ENCODE measurements around the gene DHPS. TPM values are rescaled to one million over a fixed set of nuclear protein-coding genes. Genes with fewer than 3 reads are reported as not detected.

The DHPS gene
- total RNA-seq, 2 donors from 2014 or later: 127 to 148 TPM

DNA sequence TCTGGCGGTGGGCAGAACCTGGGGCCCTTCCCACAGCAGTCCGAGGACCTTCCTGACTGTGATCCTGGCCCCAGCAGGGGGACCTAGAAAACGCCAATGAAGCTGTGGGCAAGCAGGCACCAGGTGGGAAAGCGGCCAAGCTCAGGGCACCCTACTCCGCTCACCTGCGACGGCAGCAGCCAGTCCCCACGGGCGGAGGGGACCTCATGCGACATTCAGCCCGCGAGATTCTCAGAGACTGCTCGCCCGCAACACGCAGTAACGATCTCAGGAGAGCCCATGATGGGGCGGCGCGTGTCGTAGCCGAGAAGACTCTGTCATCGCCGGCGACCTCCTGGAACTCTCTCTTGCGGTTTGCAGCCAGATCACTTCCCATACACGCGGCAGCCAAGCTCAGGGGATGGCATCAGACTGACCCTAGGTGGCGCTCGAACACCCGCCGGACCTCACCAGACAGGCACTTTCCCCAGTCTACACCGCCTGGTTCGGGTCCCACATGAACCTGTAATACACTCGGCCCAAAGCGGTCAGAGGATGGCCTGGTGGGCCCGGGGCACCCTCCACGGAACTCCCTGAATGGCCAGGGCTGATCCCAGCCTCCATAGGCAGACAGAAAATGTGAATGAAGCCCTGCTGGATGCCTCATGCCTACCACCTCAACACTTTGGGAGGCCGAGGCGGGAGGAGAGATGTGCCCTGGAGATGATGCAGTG is 41.6 kb downstream of the DHPS start:
- peak overlapping the region; percentile 71 for H3K4me3 Mint-ChIP-seq
- H3K36me3 Mint-ChIP-seq: no peaks in the 10 kb centered on the region

DNA sequence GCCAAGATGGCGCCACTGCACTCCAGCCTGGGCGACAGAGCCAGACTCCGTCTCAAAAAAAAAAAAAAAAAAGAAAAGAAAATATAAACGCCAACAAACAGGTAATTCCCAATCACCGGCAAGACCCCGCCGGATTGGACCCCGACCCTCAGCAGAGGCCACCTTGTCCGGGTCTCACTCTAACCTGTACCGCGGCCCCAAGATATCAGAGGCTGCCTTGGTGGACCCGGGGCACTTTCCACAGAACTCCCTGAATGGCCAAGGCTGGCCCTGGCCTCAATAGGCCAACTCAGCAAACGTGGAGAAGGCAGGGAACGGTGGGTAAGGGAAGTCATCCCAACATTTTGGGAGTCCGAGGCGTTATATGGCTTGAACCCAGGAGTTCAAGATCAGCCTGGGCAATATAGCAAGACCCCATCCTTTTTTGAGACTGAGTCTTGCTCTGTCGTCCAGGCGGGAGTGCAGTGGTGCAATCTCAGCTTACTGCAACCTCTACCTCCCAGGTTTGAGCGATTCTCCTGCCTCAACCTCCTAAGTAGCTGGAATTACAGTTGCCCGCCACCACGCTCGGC is 43.0 kb downstream of the DHPS start:
- no peak for DNase-seq (ENCODE audit: low spot score)
- H3K36me3 Mint-ChIP-seq: no peaks in the 10 kb centered on the region
- H3K4me3 Mint-ChIP-seq: no peak overlapping the region
- H3K9me3 Mint-ChIP-seq: no peaks in the 10 kb centered on the region
- no peak for ATAC-seq
- no peaks in the 10 kb centered on the region for H3K27me3 Mint-ChIP-seq
- peaks cover 9 to 13% of the 10 kb centered on the region in 2 donors for H3K4me1 Mint-ChIP-seq (ENCODE audit: low read depth in 2 of 2)
- no peak overlapping the region for H3K27ac Mint-ChIP-seq

More for the DNA sequence above, 41.6 kb downstream of the DHPS start:
- peak overlapping the region; percentile 57 for H3K27ac Mint-ChIP-seq
- H3K9me3 Mint-ChIP-seq: no peaks in the 10 kb centered on the region
- DNase-seq (ENCODE audit: low spot score) (peak; percentile 91), ATAC-seq (peak; percentile 96 to 97)
- H3K4me1 Mint-ChIP-seq (ENCODE audit: low read depth in 2 of 2): peaks cover 9 to 11% of the 10 kb centered on the region in 2 donors
- no peaks in the 10 kb centered on the region for H3K27me3 Mint-ChIP-seq

DNA sequence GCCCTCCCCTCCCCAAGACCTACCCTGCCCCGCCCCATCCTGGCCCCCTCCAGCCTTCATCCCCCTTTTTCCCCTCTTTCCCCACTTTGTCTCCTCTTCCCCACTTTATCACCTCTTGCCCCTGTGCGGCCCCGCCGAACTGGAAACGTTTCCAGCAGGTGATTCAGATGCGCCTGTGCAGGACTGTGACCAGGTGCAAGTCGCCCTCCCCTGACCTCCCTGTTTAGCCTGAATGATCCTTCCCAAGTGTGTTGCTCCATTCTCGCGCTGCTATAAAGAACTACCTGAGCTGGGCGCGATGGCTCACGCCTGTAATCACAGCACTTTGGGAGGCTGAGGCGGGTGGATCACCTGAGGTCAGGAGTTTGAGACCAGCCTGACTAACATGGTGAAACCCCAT is 45.0 kb downstream of the DHPS start:
- Mint-ChIP-seq H3K27ac (no peak overlapping the region), H3K27me3 (no peaks in the 10 kb centered on the region), H3K9me3 (no peaks in the 10 kb centered on the region), H3K4me3 (no peak overlapping the region), H3K36me3 (no peaks in the 10 kb centered on the region), H3K4me1 (ENCODE audit: low read depth in 2 of 2) (peaks cover 9 to 13% of the 10 kb centered on the region in 2 donors)
- ATAC-seq: no peak
- no peak for DNase-seq (ENCODE audit: low spot score)

DNA sequence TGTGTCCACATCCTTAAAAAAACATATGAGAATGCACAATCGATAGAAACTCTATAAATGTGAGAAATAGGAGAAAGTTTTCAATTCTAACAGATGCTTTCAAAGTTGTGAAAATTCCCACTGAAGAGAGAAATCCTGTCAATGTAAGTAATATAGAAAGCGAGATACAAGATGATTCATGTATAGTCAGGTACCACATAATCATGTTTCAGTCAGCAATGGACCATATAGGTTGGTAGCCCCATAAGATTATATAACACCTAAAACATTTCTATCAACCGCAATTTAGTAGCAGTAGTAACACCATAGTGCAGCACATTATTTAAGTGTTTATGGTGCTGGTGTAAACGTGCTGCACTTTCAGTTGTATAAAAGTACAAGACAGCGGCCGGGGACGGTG is 52.5 kb downstream of the DHPS start:
- Mint-ChIP-seq H3K27me3 (no peaks in the 10 kb centered on the region), H3K4me3 (no peak overlapping the region), H3K27ac (no peak overlapping the region), H3K36me3 (peaks cover 32% of the 10 kb centered on the region), H3K4me1 (ENCODE audit: low read depth in 2 of 2) (peaks cover 13 to 14% of the 10 kb centered on the region in 2 donors), H3K9me3 (peaks cover 10% of the 10 kb centered on the region)
- ATAC-seq: no peak
- DNase-seq (ENCODE audit: low spot score): no peak

DNA sequence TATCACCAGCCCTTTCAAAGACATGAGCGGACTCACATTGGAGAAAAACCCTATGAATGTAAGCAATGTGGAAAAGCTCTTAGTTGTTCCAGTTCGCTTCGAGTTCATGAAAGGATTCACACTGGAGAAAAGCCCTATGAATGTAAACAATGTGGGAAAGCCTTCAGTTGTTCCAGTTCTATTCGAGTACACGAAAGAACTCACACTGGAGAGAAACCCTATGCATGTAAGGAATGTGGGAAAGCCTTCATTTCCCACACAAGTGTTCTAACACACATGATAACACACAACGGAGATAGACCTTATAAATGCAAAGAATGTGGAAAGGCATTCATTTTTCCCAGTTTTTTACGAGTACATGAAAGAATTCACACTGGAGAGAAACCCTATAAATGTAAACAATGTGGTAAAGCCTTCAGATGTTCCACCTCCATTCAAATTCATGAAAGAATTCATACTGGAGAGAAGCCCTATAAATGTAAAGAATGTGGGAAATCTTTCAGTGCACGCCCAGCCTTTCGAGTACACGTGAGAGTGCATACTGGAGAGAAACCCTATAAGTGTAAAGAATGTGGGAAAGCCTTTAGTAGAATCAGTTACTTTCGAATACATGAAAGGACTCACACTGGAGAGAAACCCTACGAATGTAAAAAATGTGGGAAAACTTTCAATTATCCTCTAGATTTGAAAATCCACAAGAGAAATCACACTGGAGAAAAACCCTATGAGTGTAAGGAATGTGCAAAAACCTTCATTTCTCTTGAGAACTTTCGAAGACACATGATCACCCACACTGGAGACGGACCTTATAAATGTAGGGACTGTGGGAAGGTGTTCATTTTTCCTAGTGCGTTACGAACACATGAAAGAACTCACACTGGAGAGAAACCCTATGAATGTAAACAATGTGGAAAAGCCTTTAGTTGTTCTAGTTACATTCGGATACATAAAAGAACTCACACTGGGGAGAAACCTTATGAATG is 53.3 kb downstream of the DHPS start:
- Mint-ChIP-seq H3K27ac (no peak overlapping the region), H3K4me1 (ENCODE audit: low read depth in 2 of 2) (peaks cover 13 to 14% of the 10 kb centered on the region in 2 donors), H3K9me3 (peaks cover 10% of the 10 kb centered on the region), H3K36me3 (peaks cover 32% of the 10 kb centered on the region), H3K4me3 (no peak overlapping the region), H3K27me3 (no peaks in the 10 kb centered on the region)
- ATAC-seq (no peak), DNase-seq (ENCODE audit: low spot score) (no peak)

DNA sequence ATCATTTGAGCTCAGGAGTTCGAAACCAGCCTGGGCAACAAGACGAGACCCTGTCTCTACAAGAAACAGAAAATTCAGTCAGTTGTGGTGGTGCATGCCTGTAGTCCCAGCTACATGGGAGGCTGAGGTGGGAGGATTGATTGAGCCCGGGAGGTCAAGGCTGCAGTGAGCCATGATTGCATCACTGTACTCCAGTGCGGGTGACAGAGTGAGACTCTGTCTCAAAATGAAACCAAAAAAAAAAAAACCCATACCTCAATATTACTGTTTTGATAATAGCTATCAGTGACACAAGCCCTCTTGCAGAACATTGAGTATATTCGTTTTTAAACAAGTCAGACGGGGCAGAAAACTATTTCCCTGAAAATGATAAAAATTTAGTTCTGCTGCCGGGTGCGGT is 54.7 kb downstream of the DHPS start:
- Mint-ChIP-seq H3K36me3 (peaks cover 32% of the 10 kb centered on the region), H3K9me3 (peaks cover 10% of the 10 kb centered on the region), H3K27ac (no peak overlapping the region), H3K4me3 (no peak overlapping the region), H3K4me1 (ENCODE audit: low read depth in 2 of 2) (peaks cover 13 to 14% of the 10 kb centered on the region in 2 donors), H3K27me3 (no peaks in the 10 kb centered on the region)
- DNase-seq (ENCODE audit: low spot score) (no peak), ATAC-seq (no peak)

Other genes starting within 250 kb of the DHPS start
- 1 to 10 TPM; 2.2 to 2.5 TPM for gene ZNF443, start 240.9 kb downstream of the DHPS start, total RNA-seq
- gene ZNF709, start 197.1 kb downstream of the DHPS start, total RNA-seq: 1 to 10 TPM; 1.3 to 1.6 TPM
- 10 to 100 TPM; 12.5 to 13.2 TPM for gene ZNF564, start 130.4 kb downstream of the DHPS start, total RNA-seq
- gene ZNF490, start 71.1 kb downstream of the DHPS start, total RNA-seq: 10 to 100 TPM; 12.5 to 15.6 TPM
- gene ZNF791, start 71.0 kb downstream of the DHPS start, total RNA-seq: 10 to 100 TPM; 28.7 to 29.1 TPM
- 100 to 1,000 TPM; 135 to 199 TPM for gene MAN2B1, start 15.1 kb downstream of the DHPS start, total RNA-seq
- 10 to 100 TPM; 18.6 to 25.1 TPM for gene WDR83, start 15.1 kb downstream of the DHPS start, total RNA-seq
- gene GNG14, start 6.1 kb upstream of the DHPS start, total RNA-seq: not detected
- 10 to 100 TPM in 1 of 2 donors, 1 to 10 TPM in 1; 5.6 to 15.4 TPM for gene FBXW9, start 14.8 kb upstream of the DHPS start, total RNA-seq
- 100 to 1,000 TPM in 1 of 2 donors, 10 to 100 TPM in 1; 76.9 to 229 TPM for gene TNPO2, start 42.1 kb upstream of the DHPS start, total RNA-seq
- gene TRIR, start 52.8 kb upstream of the DHPS start, total RNA-seq: 100 to 1,000 TPM; 154 to 196 TPM
- 10 to 100 TPM; 48.9 to 70.8 TPM for gene GET3, start 55.6 kb upstream of the DHPS start, total RNA-seq
- gene BEST2, start 69.9 kb upstream of the DHPS start, total RNA-seq: not detected
- gene HOOK2, start 93.7 kb upstream of the DHPS start, total RNA-seq: 10 to 100 TPM; 19.5 to 20.7 TPM
- 100 to 1,000 TPM; 252 to 329 TPM for gene JUNB, start 109.6 kb upstream of the DHPS start, total RNA-seq
- 100 to 1,000 TPM; 150 to 226 TPM for gene PRDX2, start 119.9 kb upstream of the DHPS start, total RNA-seq
- gene THSD8, start 120.2 kb upstream of the DHPS start, total RNA-seq: 10 to 100 TPM in 1 of 2 donors, 1 to 10 TPM in 1; 8.7 to 19.5 TPM
- 10 to 100 TPM; 20.8 to 63.5 TPM for gene RNASEH2A, start 124.7 kb upstream of the DHPS start, total RNA-seq
- gene RTBDN, start 152.7 kb upstream of the DHPS start, total RNA-seq: not detected
- gene MAST1, start 156.6 kb upstream of the DHPS start, total RNA-seq: under 1 TPM in 1 of 2 donors, not detected in 1; 0.31 TPM
- gene DNASE2, start 199.6 kb upstream of the DHPS start, total RNA-seq: 10 to 100 TPM; 30.3 to 32.7 TPM
- under 1 TPM; 0.52 to 0.89 TPM for gene KLF1, start 205.3 kb upstream of the DHPS start, total RNA-seq
- 10 to 100 TPM; 41.5 to 77.2 TPM for gene GCDH, start 209.3 kb upstream of the DHPS start, total RNA-seq
- 1 to 10 TPM in 1 of 2 donors, under 1 TPM in 1; 0.78 to 1.1 TPM for gene SYCE2, start 237.4 kb upstream of the DHPS start, total RNA-seq

Measured in natural killer cell treated with Interleukin-12 subunit alpha and Interleukin-12 subunit beta and Interleukin-15 and Interleukin-18, amount 100 ng/mL, for 72 hours (primary cell).